ENCODE measurements around the gene KLHDC7A. TPM values are rescaled to one million over a fixed set of nuclear protein-coding genes. Genes with fewer than 3 reads are reported as not detected.

The KLHDC7A gene
- total RNA-seq, 4 donors from 2014 or later, result 0.08 to 0.31 (median 0.23) TPM; not detected in 1

GRCh38 chr1:18489417-18490143, 8.8 kb downstream of the KLHDC7A start:
- H3K27ac ChIP-seq, result no peak overlapping the region
- H3K36me3 ChIP-seq, result no peaks in the 10 kb centered on the region
- H3K27me3 ChIP-seq, result peaks cover 24% of the 10 kb centered on the region
- no peaks in the 10 kb centered on the region for H3K4me1 ChIP-seq
- H3K9me3 ChIP-seq, result no peaks in the 10 kb centered on the region
- TF ChIP-seq POLR2A (IDR thresholded peaks at IDR 0.05) (no peak), EP300 (IDR thresholded peaks at IDR 0.05) (no peak), CTCF (IDR thresholded peaks at IDR 0.05) (no peak), POLR2AphosphoS5 (IDR thresholded peaks at IDR 0.05) (no peak)
- WGBS, result 93% methylated on average over 2 of the region's 2 CpGs
- no peak for DNase-seq (ENCODE audit: low spot score in 2 of 2)
- H3K4me3 ChIP-seq, result no peak overlapping the region

GRCh38 chr1:18491168-18491567, 10.4 kb downstream of the KLHDC7A start:
- no peaks in the 10 kb centered on the region for H3K4me1 ChIP-seq
- H3K36me3 ChIP-seq, result no peaks in the 10 kb centered on the region
- WGBS, result 67% methylated on average over 3 of the region's 3 CpGs
- H3K27me3 ChIP-seq, result peaks cover 23% of the 10 kb centered on the region
- no peak for DNase-seq (ENCODE audit: low spot score in 2 of 2)
- no peak for TF ChIP-seq CTCF (IDR thresholded peaks at IDR 0.05)
- TF ChIP-seq EP300 (IDR thresholded peaks at IDR 0.05), result no peak
- TF ChIP-seq POLR2A (IDR thresholded peaks at IDR 0.05), result no peak
- no peak for TF ChIP-seq POLR2AphosphoS5 (IDR thresholded peaks at IDR 0.05)
- H3K9me3 ChIP-seq, result no peaks in the 10 kb centered on the region
- H3K4me3 ChIP-seq, result no peak overlapping the region
- no peak overlapping the region for H3K27ac ChIP-seq

- Histone ChIP-seq H3K36me3 (no peaks in the 10 kb centered on the region), H3K4me3 (no peak overlapping the region), H3K9me3 (no peaks in the 10 kb centered on the region), H3K27me3 (peaks cover 32% of the 10 kb centered on the region), H3K4me1 (no peaks in the 10 kb centered on the region), H3K27ac (no peak overlapping the region)
- DNase-seq (ENCODE audit: low spot score in 2 of 2), result no peak
- no peak for TF ChIP-seq POLR2A (IDR thresholded peaks at IDR 0.05)
- TF ChIP-seq EP300 (IDR thresholded peaks at IDR 0.05), result no peak
- TF ChIP-seq POLR2AphosphoS5 (IDR thresholded peaks at IDR 0.05), result no peak
- no peak for TF ChIP-seq CTCF (IDR thresholded peaks at IDR 0.05)
- WGBS, result 68% methylated on average over 3 of the region's 3 CpGs
These were observed 13.6 kb downstream of the KLHDC7A start for GRCh38 chr1:18494304-18494703.

GRCh38 chr1:18495635-18496034, 14.9 kb downstream of the KLHDC7A start:
- Histone ChIP-seq H3K27ac (no peak overlapping the region), H3K9me3 (no peaks in the 10 kb centered on the region), H3K27me3 (peaks cover 24% of the 10 kb centered on the region), H3K4me3 (no peak overlapping the region), H3K4me1 (no peaks in the 10 kb centered on the region), H3K36me3 (no peaks in the 10 kb centered on the region)
- no peak for DNase-seq (ENCODE audit: low spot score in 2 of 2)
- 76% methylated on average over 5 of the region's 5 CpGs for WGBS
- TF ChIP-seq POLR2AphosphoS5 (IDR thresholded peaks at IDR 0.05) (no peak), EP300 (IDR thresholded peaks at IDR 0.05) (no peak), POLR2A (IDR thresholded peaks at IDR 0.05) (no peak), CTCF (IDR thresholded peaks at IDR 0.05) (no peak)

- 87% methylated on average over 1 of the region's 1 CpG for WGBS
- no peaks in the 10 kb centered on the region for H3K9me3 ChIP-seq
- H3K27ac ChIP-seq, result no peak overlapping the region
- DNase-seq (ENCODE audit: low spot score in 2 of 2), result no peak
- no peaks in the 10 kb centered on the region for H3K36me3 ChIP-seq
- no peaks in the 10 kb centered on the region for H3K4me1 ChIP-seq
- no peak for TF ChIP-seq CTCF (IDR thresholded peaks at IDR 0.05)
- no peak for TF ChIP-seq POLR2A (IDR thresholded peaks at IDR 0.05)
- no peak for TF ChIP-seq POLR2AphosphoS5 (IDR thresholded peaks at IDR 0.05)
- TF ChIP-seq EP300 (IDR thresholded peaks at IDR 0.05), result no peak
- H3K27me3 ChIP-seq, result peaks cover 23% of the 10 kb centered on the region
- H3K4me3 ChIP-seq, result no peak overlapping the region
These were observed 15.3 kb downstream of the KLHDC7A start for GRCh38 chr1:18496056-18496455.

Measured in suprapubic skin (tissue), 4 donors.